Measurements from ENCODE around the gene ZNF22. TPM values are rescaled to one million over a fixed set of nuclear protein-coding genes. Genes with fewer than 3 reads are reported as not detected.
"Not testable (repeated sequence)": the region's sequence is repeated elsewhere in the genome, so short reads cannot be mapped to it uniquely, and the experiment has no call there.

Gene ZNF22
- polyA plus RNA-seq, 3 donors = 74.1 to 84.2 (median 76.5) TPM

DNA sequence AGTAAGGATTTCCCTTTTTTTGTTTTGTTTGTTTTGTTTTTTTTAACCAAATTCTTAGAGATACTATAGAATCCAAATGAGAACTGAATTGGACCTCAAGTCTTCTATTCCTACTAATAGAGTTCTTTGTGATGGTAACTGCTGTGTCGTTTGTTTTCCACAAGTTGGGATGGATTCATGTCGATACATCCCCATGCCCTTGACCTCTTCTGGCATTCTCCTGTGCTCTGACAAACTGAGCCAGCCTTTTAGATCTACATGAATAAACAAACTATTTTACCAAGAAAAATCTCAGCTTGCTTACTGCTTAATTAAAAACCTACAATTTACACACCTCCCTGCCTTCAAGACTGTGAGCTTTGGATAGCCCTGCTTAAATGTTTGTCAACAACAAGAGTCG lies 3.9 kb downstream of the ZNF22 start:
- DNase-seq = no peak

- no peak for DNase-seq
Observed at GRCh38 chr10:45005284-45005683, 4.6 kb downstream of the ZNF22 start.

DNA sequence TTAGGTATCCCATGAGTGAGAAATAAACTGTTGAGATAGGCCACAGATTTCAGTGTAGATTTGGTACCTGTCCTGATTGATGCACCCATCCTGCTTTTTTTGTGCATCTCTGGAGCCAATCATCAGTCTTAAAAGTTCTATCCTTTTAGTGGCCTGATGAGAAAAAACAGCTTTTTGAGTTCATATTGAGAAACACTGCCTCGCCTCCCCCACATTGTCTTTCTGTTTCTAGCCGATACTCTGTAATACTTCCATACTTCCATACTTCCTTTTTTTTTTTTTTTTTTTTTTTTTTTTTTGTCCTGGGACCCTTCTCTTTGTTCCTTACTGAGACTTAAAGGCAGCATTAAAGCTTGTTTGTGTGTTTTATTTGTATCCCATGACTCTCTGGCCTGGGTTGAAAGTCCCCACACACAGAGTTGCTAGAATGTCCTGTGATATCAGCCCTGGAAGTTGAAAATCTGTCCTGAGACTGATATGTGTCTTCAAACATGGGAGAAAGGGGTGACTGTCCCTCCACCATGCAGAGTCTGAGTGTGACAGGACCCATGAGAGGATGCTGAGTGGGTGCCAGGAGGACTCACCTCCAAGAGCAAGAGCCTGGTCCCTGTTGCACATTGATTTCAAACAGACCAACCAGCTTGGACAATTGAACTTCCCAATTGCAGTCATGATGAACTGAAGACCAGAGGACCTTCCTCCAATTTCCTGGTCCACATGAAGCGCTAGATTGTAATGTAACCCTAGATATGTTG lies 5.7 kb downstream of the ZNF22 start:
- no peak for DNase-seq

GRCh38 chr10:45008524-45009161 lies 7.9 kb downstream of the ZNF22 start:
- peak; percentile 94 for DNase-seq

DNA sequence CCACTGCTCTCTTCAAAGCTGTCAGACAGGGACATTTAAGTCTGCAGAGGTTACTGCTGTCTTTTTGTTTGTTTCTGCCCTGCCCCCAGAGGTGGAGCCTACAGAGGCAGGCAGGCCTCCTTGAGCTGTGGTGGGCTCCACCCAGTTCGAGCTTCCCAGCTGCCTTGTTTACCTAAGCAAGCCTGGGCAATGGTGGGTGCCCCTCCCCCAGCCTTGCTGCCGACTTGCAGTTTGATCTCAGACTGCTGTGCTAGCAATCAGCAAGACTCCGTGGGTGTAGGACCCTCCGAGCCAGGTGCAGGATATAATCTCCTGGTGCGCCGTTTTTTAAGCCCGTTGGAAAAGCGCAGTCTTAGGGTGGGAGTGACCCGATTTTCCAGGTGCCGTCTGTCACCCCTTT lies 13.8 kb downstream of the ZNF22 start:
- DNase-seq = not testable (repeated sequence)

DNA sequence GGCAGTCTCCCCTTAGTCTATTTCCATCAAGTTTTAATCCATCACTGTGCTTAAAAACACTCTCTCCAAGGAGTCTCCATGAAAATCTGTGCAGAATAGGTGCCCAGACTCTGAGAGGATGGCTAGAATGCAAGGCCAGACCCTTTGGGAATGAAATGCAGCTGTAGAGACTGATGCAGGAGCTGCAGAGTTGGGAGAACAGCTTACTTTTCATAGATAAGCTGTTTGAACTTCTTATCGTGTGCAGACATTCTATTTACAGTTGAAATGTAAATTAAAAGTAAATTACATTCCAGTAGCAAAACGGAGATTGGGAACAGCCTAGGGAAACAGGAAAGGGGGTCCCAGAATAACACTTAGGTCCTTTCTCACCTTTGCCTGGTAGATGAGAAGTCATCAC lies 14.9 kb downstream of the ZNF22 start:
- DNase-seq = no peak

DNA sequence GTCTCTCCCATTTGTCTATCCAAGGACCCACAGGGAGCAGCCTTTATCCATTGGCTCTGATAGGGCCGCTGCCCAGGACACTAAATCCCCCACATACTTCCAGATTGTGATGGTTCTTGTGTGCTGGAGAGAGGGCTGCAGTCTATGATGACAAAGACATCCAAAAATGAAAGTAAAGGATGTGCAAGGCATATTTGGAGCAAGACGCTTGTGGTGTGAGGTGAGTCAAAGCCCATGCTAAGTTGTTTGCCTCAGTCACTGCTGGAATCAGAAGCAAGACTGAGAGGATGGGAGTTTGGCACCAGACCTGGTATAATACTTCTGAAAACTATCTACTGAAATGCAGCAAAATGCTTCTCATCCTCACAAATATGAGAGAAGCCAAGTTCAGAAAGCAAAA lies 22.7 kb downstream of the ZNF22 start:
- no peak for DNase-seq

DNA sequence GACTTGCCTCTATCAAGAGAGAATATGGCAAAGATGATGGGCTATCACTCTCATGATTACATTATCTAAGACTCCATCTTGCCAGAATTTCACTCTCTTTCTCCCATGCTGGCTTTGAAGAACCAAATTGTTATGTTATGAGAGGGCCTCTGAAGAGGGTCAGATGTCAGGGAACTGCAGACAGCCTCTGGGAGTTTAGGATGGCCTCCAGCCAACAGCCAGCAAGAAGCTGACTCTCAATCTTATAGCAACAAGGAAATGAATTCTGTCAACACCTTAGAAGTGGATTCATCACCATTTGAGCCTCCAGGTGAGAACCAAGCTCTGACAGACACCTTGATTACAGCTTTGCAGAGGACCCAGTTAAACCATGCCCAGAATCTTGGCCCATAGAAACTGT lies 33.6 kb downstream of the ZNF22 start:
- no peak for DNase-seq

DNA sequence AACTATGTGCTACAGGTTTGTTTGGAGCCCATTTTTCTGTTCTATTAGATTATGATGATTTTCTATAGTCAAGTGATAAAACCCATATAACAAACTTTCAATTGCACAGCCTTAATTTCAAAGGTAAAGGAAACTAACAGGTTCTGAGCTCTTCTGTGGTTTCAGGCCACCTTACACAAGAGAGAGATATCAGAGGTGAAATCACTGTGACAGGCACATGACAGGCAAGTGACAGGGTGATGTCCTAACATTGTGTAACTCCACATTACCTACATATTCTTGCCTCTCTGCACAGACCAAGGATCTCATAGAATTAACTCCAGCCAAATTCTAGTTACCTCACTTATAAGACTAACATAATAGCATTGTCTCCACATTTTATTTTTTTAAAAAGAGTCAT lies 35.0 kb downstream of the ZNF22 start:
- DNase-seq = no peak

- no peak for DNase-seq
Observed at GRCh38 chr10:45040921-45041542, 40.3 kb downstream of the ZNF22 start.

- DNase-seq = no peak
Observed at GRCh38 chr10:45044290-45044689, 43.6 kb downstream of the ZNF22 start.

DNA sequence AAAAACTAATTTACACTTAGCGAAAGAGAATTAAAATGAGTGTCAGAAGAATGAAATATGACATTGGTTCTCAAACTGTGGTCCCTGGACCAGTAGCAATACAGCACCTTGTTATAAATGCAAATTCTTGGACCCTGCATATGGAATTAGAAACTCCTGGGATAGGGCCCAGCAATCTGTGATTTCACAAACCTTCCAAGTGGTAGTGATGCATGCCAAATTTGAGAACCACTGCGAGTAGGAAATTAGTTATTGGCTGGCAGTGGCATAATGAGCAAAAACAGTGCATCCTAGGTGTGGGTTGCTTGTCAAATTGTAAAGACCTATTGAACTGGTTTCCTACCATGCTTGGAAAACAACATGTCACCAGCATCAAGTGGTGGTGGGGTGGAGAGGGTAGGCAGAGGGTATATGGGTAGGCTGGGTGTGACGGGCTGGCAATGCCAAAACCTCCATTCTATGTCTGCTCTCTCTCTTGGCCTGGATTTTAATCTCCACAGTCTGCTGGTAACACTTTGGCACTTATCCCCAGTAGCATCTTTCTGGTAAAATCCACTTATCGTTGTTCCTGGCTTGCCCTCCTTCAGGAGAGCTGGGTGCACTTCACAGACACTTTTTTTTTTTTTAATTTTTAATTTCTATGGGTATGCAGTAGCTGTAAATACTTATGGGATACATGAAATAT lies 50.0 kb downstream of the ZNF22 start:
- no peak for DNase-seq

DNA sequence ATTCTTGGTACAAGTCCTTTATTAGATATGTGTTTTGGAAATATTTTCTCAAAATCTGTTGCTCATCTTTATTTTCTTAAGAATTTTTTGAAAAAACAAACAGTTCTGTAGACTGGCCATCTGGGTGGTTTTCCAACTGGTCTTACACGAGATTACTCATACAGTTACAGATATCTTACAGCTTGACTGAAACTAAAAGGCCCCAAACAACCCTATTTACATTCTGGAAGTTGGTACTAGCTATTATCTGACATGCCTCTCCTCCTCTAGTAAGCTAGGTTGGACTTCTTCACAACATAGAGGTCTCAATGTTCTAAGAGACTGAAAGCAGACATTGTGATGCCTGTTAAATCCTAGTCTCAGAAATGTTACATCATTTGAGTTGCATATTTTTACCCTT lies 52.0 kb downstream of the ZNF22 start:
- no peak for DNase-seq

GRCh38 chr10:45053569-45054100 lies 52.9 kb downstream of the ZNF22 start:
- no peak for DNase-seq

Other genes starting within 250 kb of the ZNF22 start
- 10 to 100 TPM; 62.2 to 87.9 (median 84.7) TPM for gene TMEM72, start 89.6 kb upstream of the ZNF22 start, polyA plus RNA-seq (ENCODE audit: insufficient read length in 3 of 3)
- 10 to 100 TPM; 24.2 to 36.0 (median 33.9) TPM for gene RASSF4, start 41.1 kb upstream of the ZNF22 start, polyA plus RNA-seq (ENCODE audit: insufficient read length in 3 of 3)
- 10 to 100 TPM in 1 of 3 donors, 1 to 10 TPM in 2; 7.7 to 10.3 (median 8.3) TPM for gene DEPP1, start 22.1 kb upstream of the ZNF22 start, polyA plus RNA-seq (ENCODE audit: insufficient read length in 3 of 3)